ENCODE results near the gene GNG12.

Gene GNG12

GRCh38 chr1:67777440-67777839, 55.8 kb downstream of the GNG12 start:
- no peak for DNase-seq

GRCh38 chr1:67777016-67777415, 56.3 kb downstream of the GNG12 start:
- no peak for DNase-seq

- no peak for DNase-seq
These were observed 59.8 kb downstream of the GNG12 start for GRCh38 chr1:67773462-67773861.

- no peak for DNase-seq
These were observed 61.5 kb downstream of the GNG12 start for GRCh38 chr1:67771749-67772148.

- no peak for DNase-seq
These were observed 62.1 kb downstream of the GNG12 start for GRCh38 chr1:67771152-67771551.

- no peak for DNase-seq
These were observed 63.5 kb downstream of the GNG12 start for GRCh38 chr1:67769633-67770256.

- no peak for DNase-seq
These were observed 64.8 kb downstream of the GNG12 start for GRCh38 chr1:67768480-67768879.

GRCh38 chr1:67767103-67767782, 66.0 kb downstream of the GNG12 start:
- DNase-seq = no peak

GRCh38 chr1:67766141-67766978, 66.9 kb downstream of the GNG12 start:
- DNase-seq = no peak

GRCh38 chr1:67764633-67765032, 68.6 kb downstream of the GNG12 start:
- DNase-seq = no peak

- no peak for DNase-seq
These were observed 71.5 kb downstream of the GNG12 start for GRCh38 chr1:67761730-67762129.

- no peak for DNase-seq
These were observed 72.2 kb downstream of the GNG12 start for GRCh38 chr1:67761091-67761490.

- DNase-seq = no peak
These were observed 73.0 kb downstream of the GNG12 start for GRCh38 chr1:67760030-67760821.

GRCh38 chr1:67759692-67760029, 73.6 kb downstream of the GNG12 start:
- no peak for DNase-seq

GRCh38 chr1:67759066-67759465, 74.2 kb downstream of the GNG12 start:
- DNase-seq = no peak

- DNase-seq = no peak
These were observed 77.6 kb downstream of the GNG12 start for GRCh38 chr1:67755619-67756018.

- no peak for DNase-seq
These were observed 78.1 kb downstream of the GNG12 start for GRCh38 chr1:67755160-67755559.

- DNase-seq = no peak
These were observed 78.7 kb downstream of the GNG12 start for GRCh38 chr1:67754526-67754920.

GRCh38 chr1:67753776-67754525, 79.3 kb downstream of the GNG12 start:
- no peak for DNase-seq

GRCh38 chr1:67752306-67752705, 81.0 kb downstream of the GNG12 start:
- DNase-seq = no peak

GRCh38 chr1:67750691-67751054, 82.6 kb downstream of the GNG12 start:
- no peak for DNase-seq

- DNase-seq = no peak
These were observed 83.2 kb downstream of the GNG12 start for GRCh38 chr1:67749844-67750690.
